Spleen (tissue), 7 donors: ENCODE results near the gene NFX1.

Source experiments
- CTCF ChIP-seq, 11 experiments: fragments of 200-600 bp in 7 of 11; fragments of 450-650 bp in 4 of 11; sonication (generic) in 4 of 11; IDR thresholded peaks in 8 of 11; conservative IDR thresholded peaks in 3 of 11; 1 replicate in 7 of 11; 2 replicates in 4 of 11; pipeline versions ENCODE4 v1.4.0 to v1.8.0; 2016 to 2021; ENCODE audit warnings: antibody characterized with exemption in 11 of 11, inconsistent platforms in 4 of 11, mild to moderate bottlenecking in 1 of 11
- POLR2A ChIP-seq, 3 donors: fragments of 450-650 bp; IDR thresholded peaks; one replicate each; pipeline ENCODE4 v1.5.1; 2017; ENCODE audit warnings: antibody characterized with exemption in 3 of 3, mild to moderate bottlenecking in 1 of 3
- donor health status: DM: no; HTN: no; CAD: no; lungs with moderate emphysema.
- donor health status: DM: no; HTN: no; CAD: no.
- donor health status: DM: no; HTN: no; CAD: no.

GRCh38 chr9:33291901-33292300 lies 1.6 kb downstream of the NFX1 start:
- TF ChIP-seq CTCF (IDR thresholded peaks at IDR 0.05 in 8 of 11, conservative IDR thresholded peaks at IDR 0.05 in 3 of 11): no peak
- TF ChIP-seq POLR2A (IDR thresholded peaks at IDR 0.05): no peak
